ENCODE measurements around the gene DLST.

Gene DLST

GRCh38 chr14:74881431-74882102 is at the start of gene DLST:
TSS of gene DLST (plus strand) at chr14:74881916. CDS start at chr14:74881954, 38 bp downstream.
- DNase-seq (ENCODE audit: low spot score), result peak; percentile 53
- FAIRE-seq, result no peak

DNA sequence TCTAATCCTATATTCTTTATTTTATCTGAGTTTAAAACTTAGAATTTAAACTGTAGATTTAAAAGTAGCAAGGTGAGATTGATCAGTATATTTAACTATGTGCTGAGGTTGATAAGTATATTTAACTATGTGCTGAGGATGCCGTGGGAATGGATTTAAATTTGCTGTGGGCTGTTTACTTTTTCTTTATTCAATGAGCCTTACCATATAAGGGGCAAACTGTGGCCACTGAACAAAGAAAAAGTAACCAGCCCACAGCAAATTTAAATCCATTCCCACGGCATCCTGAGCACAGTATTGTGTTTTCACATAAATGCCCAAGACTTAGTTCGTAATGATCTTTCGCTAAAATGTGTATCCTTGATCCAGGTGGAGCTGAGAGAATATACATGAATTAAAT is 48.9 kb upstream of the DLST start:
- FAIRE-seq, result no peak
- no peak for DNase-seq (ENCODE audit: low spot score)

DNA sequence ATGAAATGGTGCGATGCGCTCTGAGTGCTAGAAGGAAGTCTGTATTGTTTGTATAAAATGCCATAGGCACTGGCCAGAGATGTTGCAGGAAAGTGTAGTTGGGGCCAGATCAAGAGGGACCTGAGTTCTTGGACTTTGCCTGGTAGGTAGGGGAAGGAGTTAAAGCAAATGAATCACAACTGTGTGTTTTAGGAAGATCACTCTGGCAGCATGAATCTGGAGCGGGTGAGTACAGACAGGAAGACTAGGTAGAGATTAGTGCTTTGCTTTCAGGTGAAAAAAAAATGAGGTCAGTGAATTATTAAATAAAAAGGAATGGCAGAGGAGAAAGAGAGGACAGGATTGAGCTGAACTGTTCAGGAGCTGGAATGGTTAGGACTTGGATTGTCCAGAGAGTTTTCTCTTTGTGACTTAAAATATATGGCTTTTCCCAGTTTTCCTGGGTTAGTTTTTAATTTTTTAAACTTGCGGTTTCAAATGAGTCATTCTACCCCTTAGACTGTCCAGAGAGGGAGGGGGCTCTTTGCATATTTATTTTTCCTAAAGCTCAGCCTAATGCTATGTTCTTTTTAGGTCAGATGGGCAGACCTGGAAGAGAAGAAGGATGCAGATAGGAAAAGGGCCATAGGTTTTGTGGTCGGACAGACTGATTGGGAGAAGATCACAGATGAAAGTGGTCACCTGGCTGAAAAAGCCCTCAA is 46.9 kb upstream of the DLST start:
- DNase-seq (ENCODE audit: low spot score) (peak; percentile 10), FAIRE-seq (peak; percentile 49)

DNA sequence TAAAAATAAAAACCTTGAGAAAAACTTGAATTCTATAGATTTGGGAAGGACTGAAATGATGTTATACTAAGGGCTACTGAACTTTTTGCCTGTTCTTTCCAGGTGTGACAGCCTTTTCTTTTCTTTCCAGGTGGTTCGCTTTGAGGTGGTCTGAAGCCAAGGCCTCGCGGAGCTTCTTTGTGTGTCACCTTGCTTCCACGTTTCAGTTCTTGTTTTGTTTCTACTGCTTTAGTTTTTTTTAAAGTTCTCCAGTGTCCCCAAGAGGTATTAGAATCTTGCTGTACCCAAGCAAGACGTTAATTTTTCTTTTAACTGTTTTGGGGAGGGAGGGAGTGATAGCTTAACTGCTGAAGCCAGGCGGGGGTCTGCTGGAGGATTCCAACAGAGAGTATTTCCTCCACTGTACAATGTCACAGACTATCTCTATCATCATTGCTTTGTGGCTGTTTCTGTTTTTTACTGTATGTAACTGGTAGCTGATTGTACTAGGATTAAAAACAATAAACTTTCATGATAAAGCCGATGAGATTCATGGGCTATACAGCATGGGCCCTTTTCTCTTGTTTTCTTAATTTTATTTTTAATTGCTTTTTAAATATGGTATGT is 46.0 kb upstream of the DLST start:
- DNase-seq (ENCODE audit: low spot score) (no peak), FAIRE-seq (no peak)

DNA sequence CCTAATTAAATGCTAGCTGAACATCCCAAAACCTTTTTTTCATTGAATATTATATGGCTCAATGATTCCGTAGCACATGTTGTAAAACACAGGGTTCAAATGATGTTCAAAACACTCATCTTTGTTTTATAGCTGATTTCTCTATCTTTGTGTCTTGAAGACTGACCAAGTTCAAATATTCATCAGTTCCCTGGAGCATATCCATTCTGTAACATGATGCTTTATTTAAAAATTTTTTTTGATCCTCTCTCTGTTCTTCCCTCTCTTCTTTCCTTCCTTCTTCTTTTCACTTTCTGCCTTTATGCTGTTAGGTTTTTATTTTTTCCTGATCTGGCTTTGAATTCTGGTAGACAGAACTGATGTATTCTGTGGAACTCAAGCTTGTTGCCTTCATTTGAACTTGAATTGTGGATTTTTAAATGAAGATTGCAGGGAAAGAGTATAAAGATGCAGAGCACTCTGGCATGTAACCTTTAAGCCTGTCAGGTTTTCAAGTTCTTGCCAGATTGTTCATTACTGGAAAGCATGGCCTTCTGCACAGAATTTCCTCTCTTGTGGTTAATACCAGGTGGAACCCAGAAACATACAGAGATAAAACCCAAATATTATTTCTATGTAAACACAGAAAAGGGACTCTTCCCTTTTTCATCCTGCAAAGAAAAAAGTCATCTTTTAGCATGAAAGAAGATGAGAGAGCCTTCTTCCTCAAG is 45.3 kb upstream of the DLST start:
- no peak for DNase-seq (ENCODE audit: low spot score)
- FAIRE-seq, result no peak

GRCh38 chr14:74838166-74838565 is 43.5 kb upstream of the DLST start:
- FAIRE-seq (no peak), DNase-seq (ENCODE audit: low spot score) (no peak)

- no peak for DNase-seq (ENCODE audit: low spot score)
- no peak for FAIRE-seq
These were observed 41.1 kb upstream of the DLST start for GRCh38 chr14:74840603-74841030.

DNA sequence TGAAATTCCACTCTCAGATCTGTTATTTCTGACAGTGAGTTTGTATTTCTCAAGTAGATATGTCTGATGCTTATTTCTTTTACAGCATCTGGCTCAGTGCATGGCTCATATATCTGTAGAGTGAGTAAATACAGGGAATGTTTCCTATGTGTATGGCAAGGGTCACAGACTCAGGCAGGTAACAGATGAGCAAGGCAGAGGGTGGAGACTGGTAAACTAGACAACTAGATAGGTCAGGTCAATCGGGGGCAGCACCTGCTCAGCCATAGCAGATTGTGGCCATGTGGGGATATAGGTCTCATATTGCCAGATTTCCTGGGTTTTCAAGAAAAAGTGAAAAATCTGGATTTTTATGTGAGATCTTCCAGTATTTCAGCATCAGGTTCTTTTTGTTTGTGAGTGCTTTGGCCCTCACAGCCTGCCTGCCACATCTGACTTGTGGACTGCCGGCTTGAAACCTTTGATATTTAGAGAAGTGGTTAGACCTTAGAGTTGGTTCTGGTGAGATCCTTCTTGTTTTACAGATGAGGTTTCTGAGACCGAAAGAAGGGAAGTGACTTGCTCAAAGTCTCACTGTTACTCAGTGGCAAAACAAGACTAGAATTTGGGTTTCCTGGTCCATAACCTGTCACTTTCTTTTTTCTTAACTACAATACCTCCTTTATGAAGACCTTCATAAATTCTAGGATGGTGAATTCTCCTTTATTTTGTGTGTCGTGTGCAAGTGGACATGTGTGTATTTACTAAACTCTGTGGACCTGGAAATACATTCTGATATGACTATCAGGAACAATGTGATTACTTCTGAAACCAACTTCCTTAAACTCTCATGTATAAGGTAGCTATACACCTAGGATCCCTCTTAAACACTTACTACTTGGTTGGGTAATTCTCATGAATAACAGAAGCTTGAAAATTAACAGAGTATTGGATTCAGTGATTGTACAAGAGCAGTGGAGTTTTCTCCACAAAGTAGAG is 40.2 kb upstream of the DLST start:
- DNase-seq (ENCODE audit: low spot score) (no peak), FAIRE-seq (no peak)

GRCh38 chr14:74843653-74844052 is 38.1 kb upstream of the DLST start:
- DNase-seq (ENCODE audit: low spot score), result no peak
- no peak for FAIRE-seq

DNA sequence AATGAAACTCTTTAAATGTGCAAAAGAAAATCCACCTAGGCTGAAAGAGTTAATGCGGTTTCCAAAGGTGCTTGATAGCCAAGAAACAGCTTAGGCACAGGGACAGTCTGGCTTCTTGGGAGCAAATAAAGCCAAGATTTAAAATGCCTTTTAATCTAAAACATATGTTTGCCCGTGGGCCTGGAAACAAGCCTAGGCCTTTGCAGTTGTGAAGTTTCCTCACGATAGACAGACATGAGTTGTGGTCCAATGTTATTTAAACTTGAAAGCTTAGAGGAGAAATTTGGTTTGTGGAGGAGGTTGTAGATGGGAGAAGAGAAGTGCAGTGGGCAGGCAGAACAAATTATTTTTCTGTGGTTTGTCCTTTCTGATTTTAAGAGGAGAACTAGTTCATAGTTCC is 35.5 kb upstream of the DLST start:
- DNase-seq (ENCODE audit: low spot score), result no peak
- no peak for FAIRE-seq

GRCh38 chr14:74846968-74847665 is 34.6 kb upstream of the DLST start:
- no peak for DNase-seq (ENCODE audit: low spot score)
- no peak for FAIRE-seq

- FAIRE-seq (no peak), DNase-seq (ENCODE audit: low spot score) (no peak)
These were observed 32.9 kb upstream of the DLST start for GRCh38 chr14:74848768-74849167.

DNA sequence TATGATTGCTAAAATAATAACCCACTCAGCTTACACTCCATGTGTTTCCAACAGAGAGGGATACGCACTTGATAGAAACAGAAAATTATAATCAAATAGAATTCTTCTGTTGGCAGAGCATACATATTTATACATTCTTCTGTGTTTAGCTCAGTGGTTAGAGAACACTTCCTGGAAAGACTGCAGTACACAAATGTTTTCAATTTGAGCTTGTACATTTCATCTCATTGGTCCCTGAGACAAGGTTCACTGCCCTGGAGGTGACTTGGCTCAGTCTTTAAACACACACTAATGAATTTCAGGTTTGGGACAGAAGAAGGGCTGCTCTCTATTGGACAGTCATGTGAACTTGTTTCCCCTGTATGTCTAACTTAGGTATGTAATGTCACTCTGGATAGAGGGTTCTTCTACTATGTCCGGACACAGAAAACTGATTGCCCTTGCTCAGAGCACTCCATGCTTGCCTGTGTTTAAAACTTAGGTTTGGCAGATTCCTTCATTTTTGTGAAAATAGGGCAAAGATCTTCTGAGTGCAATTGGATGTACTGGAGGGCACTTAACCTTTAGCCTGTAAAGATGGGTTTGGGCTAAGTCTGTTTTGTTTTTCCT is 28.7 kb upstream of the DLST start:
- no peak for DNase-seq (ENCODE audit: low spot score)
- FAIRE-seq, result no peak

- FAIRE-seq (no peak), DNase-seq (ENCODE audit: low spot score) (no peak)
These were observed 28.1 kb upstream of the DLST start for GRCh38 chr14:74853581-74853980.

DNA sequence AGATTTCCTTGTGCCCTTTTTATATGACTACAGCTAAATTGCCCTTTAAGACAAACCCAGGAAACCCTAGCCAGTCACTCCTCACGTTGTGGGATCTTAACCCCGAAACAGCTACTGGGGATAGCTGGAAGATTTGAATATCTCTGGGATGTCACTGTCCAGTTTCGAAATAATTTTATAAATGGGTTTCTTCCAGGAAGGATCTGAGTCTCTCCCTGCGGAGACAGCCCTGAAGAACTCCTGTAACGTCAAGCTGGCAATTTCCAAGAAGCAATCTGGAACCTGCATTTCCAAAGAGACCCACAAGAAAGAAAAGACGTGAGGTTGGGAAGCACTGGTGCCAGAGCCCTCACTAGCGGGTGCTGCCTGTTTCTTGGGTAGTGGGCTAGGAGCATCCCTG is 26.7 kb upstream of the DLST start:
- DNase-seq (ENCODE audit: low spot score) (no peak), FAIRE-seq (no peak)

DNA sequence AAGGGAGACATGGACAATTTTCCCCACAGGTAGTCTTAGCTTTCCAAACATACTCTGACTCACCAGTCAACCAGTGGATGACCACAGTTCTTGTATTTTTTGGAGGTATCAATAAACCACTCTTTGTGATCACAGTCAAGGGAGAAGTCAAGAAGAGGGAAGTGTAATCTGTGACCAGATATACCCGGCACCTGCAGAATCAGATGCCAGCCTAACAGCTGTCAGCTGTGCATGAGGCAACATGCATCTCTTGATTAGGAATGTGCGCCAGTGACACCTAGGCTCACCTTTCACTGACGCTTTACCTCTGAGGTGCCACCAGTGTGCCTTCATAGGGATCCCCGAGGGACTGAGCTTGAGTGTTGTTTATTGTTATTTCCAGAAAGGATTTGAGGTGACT is 25.8 kb upstream of the DLST start:
- FAIRE-seq (no peak), DNase-seq (ENCODE audit: low spot score) (no peak)

- no peak for DNase-seq (ENCODE audit: low spot score)
- no peak for FAIRE-seq
These were observed 25.4 kb upstream of the DLST start for GRCh38 chr14:74856366-74856765.

DNA sequence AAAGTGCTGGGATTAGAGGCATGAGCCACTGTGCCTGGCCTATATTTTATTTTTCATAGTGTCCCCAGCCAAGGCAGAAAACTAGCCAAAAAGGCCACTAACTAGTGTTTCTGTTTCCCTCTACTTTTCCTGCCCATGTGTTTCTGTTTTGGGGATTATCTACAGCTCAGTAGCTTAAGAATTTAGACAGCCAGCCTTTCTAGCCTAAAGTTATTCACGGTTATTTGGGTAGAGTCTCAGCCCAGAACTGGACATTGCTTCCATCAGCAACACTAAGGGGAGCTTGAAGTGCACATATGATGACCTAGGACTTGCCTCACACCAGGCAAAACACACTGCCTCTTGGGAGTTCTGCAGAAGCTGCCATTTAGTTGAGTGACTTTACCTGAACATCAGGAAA is 23.7 kb upstream of the DLST start:
- DNase-seq (ENCODE audit: low spot score), result no peak
- FAIRE-seq, result no peak

DNA sequence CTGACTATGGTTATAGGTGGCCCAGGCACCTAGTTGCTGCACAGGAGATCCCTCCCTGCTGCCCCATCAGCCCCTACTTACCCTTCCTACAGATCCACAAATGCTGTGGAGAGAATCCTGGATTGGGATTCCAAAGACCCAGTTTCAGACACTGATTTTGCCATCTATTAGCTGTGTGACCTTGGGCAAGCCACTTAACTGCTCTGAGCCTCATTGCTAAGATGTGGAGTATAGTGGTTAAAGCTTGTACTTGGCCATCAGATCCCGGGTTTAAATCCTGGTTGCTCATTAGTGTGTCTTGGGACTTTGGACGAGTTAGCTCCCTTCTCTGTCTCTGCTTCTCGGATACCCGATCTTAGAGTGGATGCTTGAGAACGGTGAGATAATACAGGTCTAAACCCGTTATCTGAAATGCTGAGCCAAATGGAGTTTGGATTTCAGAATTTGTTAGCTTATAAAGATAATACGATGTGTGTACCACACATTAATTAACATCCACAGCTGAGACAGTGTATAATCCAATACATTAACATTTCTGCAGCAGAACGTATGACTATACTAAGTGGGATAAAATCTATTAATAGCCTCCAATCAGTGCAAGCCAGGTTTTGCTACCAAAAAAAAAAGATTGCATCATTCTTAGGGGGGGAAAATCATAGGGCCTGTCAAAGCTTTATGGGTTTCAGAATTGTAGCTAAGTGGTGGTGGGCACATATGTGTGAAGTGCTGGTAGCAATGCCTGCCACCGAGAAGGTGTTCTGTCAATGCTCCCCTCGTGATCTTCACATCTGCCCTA is 21.8 kb upstream of the DLST start:
- FAIRE-seq, result no peak

More for the DNA sequence above, 21.8 kb upstream of the DLST start:
- DNase-seq (ENCODE audit: low spot score), result no peak
